Measurements from ENCODE around the gene KRTDAP. TPM values are rescaled to one million over a fixed set of nuclear protein-coding genes. Genes with fewer than 3 reads are reported as not detected.

The KRTDAP gene
- total RNA-seq, 1 donor from 2014 or later = not detected

- Mint-ChIP-seq H3K27ac (no peak overlapping the region), H3K4me1 (ENCODE audit: low read depth) (peaks cover 6% of the 10 kb centered on the region), H3K9me3 (no peaks in the 10 kb centered on the region), H3K4me3 (peak overlapping the region; percentile 30), H3K36me3 (ENCODE audit: low read depth) (no peaks in the 10 kb centered on the region), H3K27me3 (ENCODE audit: insufficient read depth) (peaks cover 47% of the 10 kb centered on the region)
- DNase-seq (ENCODE audit: low spot score) = peak; percentile 4
- intact Hi-C loops (cut with micrococcal nuclease) = no loop called here
Measured at GRCh38 chr19:35509018-35509652, 18.9 kb upstream of the KRTDAP start.

DNA sequence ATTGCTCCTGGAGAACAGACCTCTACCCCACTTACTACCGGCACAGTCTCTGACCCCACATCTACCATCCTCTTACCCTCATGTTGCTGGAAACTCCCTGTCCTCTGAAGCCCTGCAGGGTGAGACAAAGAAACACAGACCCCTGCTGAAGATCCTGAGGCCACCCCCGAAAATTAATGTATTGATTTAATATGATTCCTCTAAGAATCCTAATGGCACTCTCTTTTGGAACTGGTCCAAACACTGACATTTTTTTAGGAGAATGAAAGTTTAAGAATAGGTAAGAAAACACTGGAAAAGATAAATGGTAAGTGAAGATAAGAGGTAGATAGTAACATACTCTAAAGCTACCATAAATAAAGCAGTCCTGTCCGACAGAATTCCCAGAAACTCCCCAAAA, 17.9 kb upstream of the KRTDAP start:
- DNase-seq (ENCODE audit: low spot score) = no peak
- Mint-ChIP-seq H3K9me3 (no peaks in the 10 kb centered on the region), H3K4me3 (no peak overlapping the region), H3K36me3 (ENCODE audit: low read depth) (no peaks in the 10 kb centered on the region), H3K27ac (no peak overlapping the region), H3K4me1 (ENCODE audit: low read depth) (peaks cover 6% of the 10 kb centered on the region), H3K27me3 (ENCODE audit: insufficient read depth) (peaks cover 46% of the 10 kb centered on the region)
- intact Hi-C loops (cut with micrococcal nuclease) = no loop called here

- Mint-ChIP-seq H3K27me3 (ENCODE audit: insufficient read depth) (peaks cover 44% of the 10 kb centered on the region), H3K9me3 (no peaks in the 10 kb centered on the region)
- intact Hi-C loops (cut with micrococcal nuclease) = no loop called here
Measured at GRCh38 chr19:35507561-35507960, 17.3 kb upstream of the KRTDAP start.

DNA sequence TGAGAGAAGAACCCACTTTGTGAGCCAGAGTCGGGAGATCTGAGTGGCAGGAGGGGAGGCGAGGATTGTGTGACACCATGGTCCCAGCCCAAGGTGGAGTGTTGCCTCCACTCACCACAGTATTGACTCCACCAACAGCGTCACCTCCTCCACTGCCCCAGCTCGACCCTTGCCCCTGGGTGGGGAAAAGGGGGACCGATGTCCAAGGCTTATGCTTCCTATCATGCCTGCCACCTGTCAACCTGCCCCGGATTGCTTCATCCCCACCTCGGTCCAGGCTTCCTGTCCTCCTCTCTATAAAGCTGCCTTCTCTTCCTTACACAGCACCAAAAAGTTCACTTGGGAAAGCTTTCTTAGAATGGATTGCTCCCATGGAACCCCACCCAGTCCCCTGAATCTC, 15.7 kb upstream of the KRTDAP start:
- intact Hi-C loops (cut with micrococcal nuclease) = no loop called here
- no peak overlapping the region for H3K4me3 Mint-ChIP-seq
- no peak overlapping the region for H3K27ac Mint-ChIP-seq
- H3K36me3 Mint-ChIP-seq (ENCODE audit: low read depth) = no peaks in the 10 kb centered on the region
- peaks cover 6% of the 10 kb centered on the region for H3K4me1 Mint-ChIP-seq (ENCODE audit: low read depth)
- no peaks in the 10 kb centered on the region for H3K9me3 Mint-ChIP-seq
- peaks cover 41% of the 10 kb centered on the region for H3K27me3 Mint-ChIP-seq (ENCODE audit: insufficient read depth)
- no peak for DNase-seq (ENCODE audit: low spot score)

More at GRCh38 chr19:35507561-35507960, 17.3 kb upstream of the KRTDAP start:
- Mint-ChIP-seq H3K4me1 (ENCODE audit: low read depth) (peaks cover 6% of the 10 kb centered on the region), H3K4me3 (no peak overlapping the region), H3K27ac (no peak overlapping the region), H3K36me3 (ENCODE audit: low read depth) (no peaks in the 10 kb centered on the region)
- no peak for DNase-seq (ENCODE audit: low spot score)

- Mint-ChIP-seq H3K36me3 (ENCODE audit: low read depth) (no peaks in the 10 kb centered on the region), H3K27ac (no peak overlapping the region), H3K27me3 (ENCODE audit: insufficient read depth) (peaks cover 17% of the 10 kb centered on the region), H3K4me1 (ENCODE audit: low read depth) (no peaks in the 10 kb centered on the region), H3K4me3 (no peak overlapping the region), H3K9me3 (no peaks in the 10 kb centered on the region)
- intact Hi-C loops (cut with micrococcal nuclease) = no loop called here
- DNase-seq (ENCODE audit: low spot score) = no peak
Measured at GRCh38 chr19:35502751-35503150, 12.5 kb upstream of the KRTDAP start.

GRCh38 chr19:35501684-35502083, 11.4 kb upstream of the KRTDAP start:
- Mint-ChIP-seq H3K4me3 (no peak overlapping the region), H3K9me3 (no peaks in the 10 kb centered on the region), H3K27me3 (ENCODE audit: insufficient read depth) (peaks cover 14% of the 10 kb centered on the region), H3K4me1 (ENCODE audit: low read depth) (no peaks in the 10 kb centered on the region), H3K36me3 (ENCODE audit: low read depth) (no peaks in the 10 kb centered on the region), H3K27ac (no peak overlapping the region)
- intact Hi-C loops (cut with micrococcal nuclease) = no loop called here
- DNase-seq (ENCODE audit: low spot score) = no peak

DNA sequence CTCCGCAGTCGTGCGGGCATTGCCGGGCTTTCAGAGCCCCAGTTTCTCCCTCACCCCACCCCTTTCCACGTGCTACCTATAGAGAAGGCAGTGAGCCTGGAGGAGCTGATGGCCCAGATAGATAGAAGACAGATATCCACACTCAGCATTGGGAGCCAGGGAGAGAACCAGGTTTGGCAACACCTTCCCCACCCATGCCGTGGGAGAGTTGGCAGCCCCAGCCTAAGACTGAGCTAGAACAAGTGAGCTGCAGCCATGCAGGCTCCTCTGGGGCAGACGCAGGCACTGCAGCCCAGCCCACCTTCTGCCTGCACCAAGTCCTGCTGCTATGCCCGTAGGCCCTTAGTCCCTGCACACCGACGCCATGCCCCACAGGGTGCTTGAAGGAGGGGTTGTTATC, 10.3 kb upstream of the KRTDAP start:
- Mint-ChIP-seq H3K27ac (peak overlapping the region; percentile 48), H3K4me1 (ENCODE audit: low read depth) (peaks cover under 1% of the 10 kb centered on the region), H3K9me3 (no peaks in the 10 kb centered on the region), H3K27me3 (ENCODE audit: insufficient read depth) (peaks cover 14% of the 10 kb centered on the region), H3K36me3 (ENCODE audit: low read depth) (no peaks in the 10 kb centered on the region), H3K4me3 (no peak overlapping the region)
- intact Hi-C loops (cut with micrococcal nuclease) = no loop called here
- DNase-seq (ENCODE audit: low spot score) = no peak

GRCh38 chr19:35498984-35499527, 8.8 kb upstream of the KRTDAP start:
- no peaks in the 10 kb centered on the region for H3K9me3 Mint-ChIP-seq
- intact Hi-C loops (cut with micrococcal nuclease) = no loop called here
- H3K4me3 Mint-ChIP-seq = no peak overlapping the region
- no peaks in the 10 kb centered on the region for H3K36me3 Mint-ChIP-seq (ENCODE audit: low read depth)
- H3K27me3 Mint-ChIP-seq (ENCODE audit: insufficient read depth) = peaks cover 13% of the 10 kb centered on the region
- no peak for DNase-seq (ENCODE audit: low spot score)
- H3K27ac Mint-ChIP-seq = no peak overlapping the region
- H3K4me1 Mint-ChIP-seq (ENCODE audit: low read depth) = peaks cover 11% of the 10 kb centered on the region

DNA sequence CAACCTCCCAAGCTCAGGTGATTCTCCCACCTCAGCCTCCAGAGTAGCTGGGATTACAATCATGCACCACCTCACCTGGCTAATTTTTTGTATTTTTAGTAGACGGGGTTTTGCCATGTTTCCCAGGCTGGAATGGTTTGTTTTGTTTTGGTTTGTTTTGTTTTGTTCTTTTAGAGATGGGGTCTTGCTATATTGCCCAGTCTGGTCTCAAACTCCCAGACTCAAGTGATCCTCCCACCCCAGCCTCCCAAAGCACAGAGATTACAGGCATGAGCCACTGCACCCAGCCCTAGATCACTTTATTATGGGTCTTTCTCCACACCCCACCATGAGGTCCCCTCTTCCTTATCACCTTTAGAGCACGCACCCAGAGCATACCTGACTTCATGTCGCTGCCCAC, 8.0 kb upstream of the KRTDAP start:
- DNase-seq (ENCODE audit: low spot score) = no peak
- no peak overlapping the region for H3K27ac Mint-ChIP-seq
- no peaks in the 10 kb centered on the region for H3K9me3 Mint-ChIP-seq
- peaks cover 11% of the 10 kb centered on the region for H3K4me1 Mint-ChIP-seq (ENCODE audit: low read depth)
- no peak overlapping the region for H3K4me3 Mint-ChIP-seq
- intact Hi-C loops (cut with micrococcal nuclease) = no loop called here
- no peaks in the 10 kb centered on the region for H3K36me3 Mint-ChIP-seq (ENCODE audit: low read depth)
- peaks cover 11% of the 10 kb centered on the region for H3K27me3 Mint-ChIP-seq (ENCODE audit: insufficient read depth)

DNA sequence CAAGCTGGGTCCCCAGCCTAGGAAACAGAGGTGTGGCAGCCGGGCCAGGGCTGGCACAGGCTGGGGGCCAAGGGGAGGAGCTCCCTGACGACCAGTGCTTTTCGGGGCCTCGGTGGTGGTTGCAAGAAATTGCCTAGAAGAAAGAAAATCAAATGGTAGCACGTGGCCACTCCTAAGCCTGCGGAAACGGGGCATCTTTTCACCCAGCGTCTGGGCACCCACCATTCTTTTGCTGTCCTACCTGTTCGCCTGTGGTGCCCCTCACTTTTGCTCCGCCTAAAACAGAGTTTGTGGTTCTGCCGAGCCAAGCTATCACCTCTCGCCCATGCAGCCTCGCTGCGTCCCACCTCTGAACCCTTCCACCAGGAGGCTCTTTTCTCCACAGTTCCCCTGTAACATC, 7.1 kb upstream of the KRTDAP start:
- intact Hi-C loops (cut with micrococcal nuclease) = no loop called here
- no peaks in the 10 kb centered on the region for H3K9me3 Mint-ChIP-seq

GRCh38 chr19:35495107-35496064, 5.1 kb upstream of the KRTDAP start:
- intact Hi-C loops (cut with micrococcal nuclease) = loop anchor here (1.0 to 2.0 kb wide), 3 partner anchors 27 to 226 kb away; no protein-coding TSS in a partner anchor
- peak; percentile 47 for DNase-seq (ENCODE audit: low spot score)
- no peak overlapping the region for H3K27ac Mint-ChIP-seq
- H3K4me1 Mint-ChIP-seq (ENCODE audit: low read depth) = peaks cover 11% of the 10 kb centered on the region
- peaks cover 11% of the 10 kb centered on the region for H3K27me3 Mint-ChIP-seq (ENCODE audit: insufficient read depth)
- no peak overlapping the region for H3K4me3 Mint-ChIP-seq
- no peaks in the 10 kb centered on the region for H3K36me3 Mint-ChIP-seq (ENCODE audit: low read depth)
- H3K9me3 Mint-ChIP-seq = no peaks in the 10 kb centered on the region

More for the DNA sequence above, 7.1 kb upstream of the KRTDAP start:
- Mint-ChIP-seq H3K4me1 (ENCODE audit: low read depth) (peaks cover 11% of the 10 kb centered on the region), H3K4me3 (no peak overlapping the region), H3K36me3 (ENCODE audit: low read depth) (no peaks in the 10 kb centered on the region), H3K27ac (no peak overlapping the region), H3K27me3 (ENCODE audit: insufficient read depth) (peaks cover 10% of the 10 kb centered on the region)
- DNase-seq (ENCODE audit: low spot score) = no peak

GRCh38 chr19:35493971-35494370, 3.7 kb upstream of the KRTDAP start:
- Mint-ChIP-seq H3K27ac (peak overlapping the region; percentile 15), H3K27me3 (ENCODE audit: insufficient read depth) (peaks cover 13% of the 10 kb centered on the region), H3K9me3 (no peaks in the 10 kb centered on the region), H3K4me3 (no peak overlapping the region), H3K4me1 (ENCODE audit: low read depth) (peaks cover 11% of the 10 kb centered on the region), H3K36me3 (ENCODE audit: low read depth) (no peaks in the 10 kb centered on the region)
- intact Hi-C loops (cut with micrococcal nuclease) = loop anchor here (2.0 kb wide), 1 partner anchor 25 kb away; no protein-coding TSS in a partner anchor
- DNase-seq (ENCODE audit: low spot score) = no peak

DNA sequence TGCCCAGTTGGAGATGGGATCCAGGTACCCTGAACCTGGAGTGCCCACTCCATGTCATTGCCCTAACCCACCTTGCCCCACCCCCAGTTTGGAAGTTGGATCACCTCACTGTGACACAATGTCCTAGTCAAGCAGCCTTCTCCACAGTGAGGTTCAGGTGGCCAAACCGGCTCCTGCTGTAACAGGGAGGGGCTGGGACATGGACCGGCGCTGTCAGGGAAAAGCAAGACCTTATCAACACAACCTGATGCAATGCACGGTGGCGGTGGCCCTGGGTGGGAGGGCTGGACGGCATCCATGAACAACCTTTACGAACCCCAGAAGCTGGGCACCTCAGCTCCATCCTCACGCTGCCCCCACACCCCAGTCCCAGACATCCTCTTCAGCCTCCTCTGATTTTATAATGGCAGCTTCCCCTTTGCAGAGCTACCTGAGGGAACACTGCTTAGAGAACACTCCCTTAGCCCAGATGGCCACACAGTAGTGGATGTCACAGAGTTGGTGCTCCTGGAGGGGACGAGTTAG, 1.6 kb upstream of the KRTDAP start:
- no peak overlapping the region for H3K4me3 Mint-ChIP-seq
- H3K36me3 Mint-ChIP-seq (ENCODE audit: low read depth) = no peaks in the 10 kb centered on the region
- H3K27me3 Mint-ChIP-seq (ENCODE audit: insufficient read depth) = peaks cover 20% of the 10 kb centered on the region
- no peak overlapping the region for H3K27ac Mint-ChIP-seq
- peaks cover 11% of the 10 kb centered on the region for H3K4me1 Mint-ChIP-seq (ENCODE audit: low read depth)
- DNase-seq (ENCODE audit: low spot score) = no peak
- H3K9me3 Mint-ChIP-seq = no peaks in the 10 kb centered on the region
- intact Hi-C loops (cut with micrococcal nuclease) = no loop called here

Data from activated T-helper 1 cell treated with anti-CD3 and anti-CD28 coated beads, Interleukin-12 subunit alpha, Interleukin-12 subunit beta, Interleukin-2, Interleukin-4 antibody, amounts not matched to agents 30 ng/mL and 10 ng/mL and 1 ng/mL, durations not matched to agents 14 hours and 24 hours and 36 hours (primary cell).